G401 (cell line): ENCODE results near the gene ARHGAP1. TPM values are rescaled to one million over a fixed set of nuclear protein-coding genes. Genes with fewer than 3 reads are reported as not detected.

Experiments used
- DNase-seq: peaks from one replicate; pipeline ENCODE4 v3.0.0-alpha.2; 2015; ENCODE audit warnings: low spot score
- in situ Hi-C: cut with HindIII; loops from 2 replicates; pipeline ENCODE4 v1.10.0; 2016; ENCODE audit warnings: low sequenced_read_pairs, mixed read lengths
- total RNA-seq: library from RNA; depleted of rRNA; stranded (reverse); fragments of >200 nt; shearing (Covaris generic); gene quantifications from 2 replicates; pipeline ENCODE4 v1.2.3, GENCODE V29; 2014; rRNA removed

Gene ARHGAP1
- total RNA-seq, 1 experiment from 2014 or later, result 4.1 TPM

GRCh38 chr11:46628961-46629360, 71.5 kb downstream of the ARHGAP1 start:
- in situ Hi-C loops, result no loop called here
- no peak for DNase-seq

Other genes with a start within 250 kb of the ARHGAP1 start
- 36.3 and 44.6 TPM in 2 replicates for gene AMBRA1, start 106.6 kb downstream of the ARHGAP1 start, total RNA-seq
- 0.62 and 2.4 TPM in 2 replicates for gene HARBI1, start 83.4 kb downstream of the ARHGAP1 start, total RNA-seq
- 71.1 and 78.8 TPM in 2 replicates for gene ATG13, start 83.1 kb downstream of the ARHGAP1 start, total RNA-seq
- gene ZNF408, start 412 bp upstream of the ARHGAP1 start, total RNA-seq, result 9.2 and 12.7 TPM in 2 replicates
- not detected in 2 replicates for gene F2, start 18.6 kb upstream of the ARHGAP1 start, total RNA-seq
- 67.4 and 89.8 TPM in 2 replicates for gene CKAP5, start 145.7 kb upstream of the ARHGAP1 start, total RNA-seq
- 7.2 and 7.4 TPM in 2 replicates for gene LRP4, start 217.9 kb upstream of the ARHGAP1 start, total RNA-seq
- gene CSTPP1, start 236.1 kb upstream of the ARHGAP1 start, total RNA-seq, result 9.0 and 19.3 TPM in 2 replicates